ENCODE results near the gene IL17C. TPM values are rescaled to one million over a fixed set of nuclear protein-coding genes. Genes with fewer than 3 reads are reported as not detected.

Gene IL17C
- polyA plus RNA-seq, 1 of the 3 experiments (the other 2 are of a cell fraction): 0.07 TPM

DNA sequence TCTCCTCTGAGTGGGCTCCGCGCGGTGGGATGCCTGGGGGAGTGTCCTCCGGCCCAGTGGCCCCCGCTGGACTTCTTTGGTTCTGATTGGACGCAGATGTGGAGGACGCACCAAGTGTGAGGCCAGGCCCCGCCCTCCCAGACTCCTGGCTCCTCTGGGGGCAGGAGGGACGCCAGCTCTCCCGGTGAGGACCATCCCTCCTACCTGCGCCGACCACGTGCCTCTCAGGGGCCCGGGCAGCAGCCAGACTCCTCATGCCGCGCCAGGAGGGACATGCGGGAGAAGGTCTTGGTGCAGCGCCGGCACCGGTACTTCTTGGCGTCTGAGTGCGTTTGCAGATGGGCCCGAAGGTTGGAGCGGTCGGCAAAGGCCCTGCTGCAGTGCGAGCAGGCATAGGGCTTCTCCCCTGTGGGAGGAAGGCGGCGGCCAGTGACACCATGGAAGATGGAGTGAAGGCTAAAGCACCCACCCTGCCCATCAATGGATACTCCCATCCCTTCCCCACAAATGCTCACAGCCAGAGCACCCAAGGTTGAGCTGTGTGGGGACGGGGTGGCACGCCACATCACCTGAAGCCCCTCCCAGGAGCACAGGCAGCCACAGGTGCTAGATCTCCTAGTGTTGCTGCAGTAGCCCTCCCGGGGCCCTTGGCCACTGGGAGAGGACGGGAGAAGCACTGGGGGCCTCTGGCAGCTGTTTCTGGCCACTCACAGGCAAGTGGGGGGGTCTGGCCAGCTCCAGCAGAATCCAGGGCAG lies 40.0 kb downstream of the IL17C start:
- CTCF ChIA-PET: interaction anchor here (0.6 kb wide), 1 partner anchor 1089 kb away, joined by 3 read pairs; no protein-coding TSS in a partner anchor
- no peak for TF ChIP-seq RAD21 (IDR thresholded peaks at IDR 0.05; ENCODE audit: low read length)
- TF ChIP-seq SIN3A (IDR thresholded peaks at IDR 0.05; ENCODE audit: borderline replicate concordance, low read depth, low read length): no peak
- TF ChIP-seq JUND (IDR thresholded peaks at IDR 0.05): no peak
- no peak for TF ChIP-seq NFIC (IDR thresholded peaks at IDR 0.05; ENCODE audit: borderline replicate concordance)
- no peak for TF ChIP-seq FOXM1 (IDR thresholded peaks at IDR 0.05; ENCODE audit: low read depth)
- no peak for TF ChIP-seq MXI1 (IDR thresholded peaks at IDR 0.05; ENCODE audit: low read depth, low read length)
- TF ChIP-seq, protein P1, sequence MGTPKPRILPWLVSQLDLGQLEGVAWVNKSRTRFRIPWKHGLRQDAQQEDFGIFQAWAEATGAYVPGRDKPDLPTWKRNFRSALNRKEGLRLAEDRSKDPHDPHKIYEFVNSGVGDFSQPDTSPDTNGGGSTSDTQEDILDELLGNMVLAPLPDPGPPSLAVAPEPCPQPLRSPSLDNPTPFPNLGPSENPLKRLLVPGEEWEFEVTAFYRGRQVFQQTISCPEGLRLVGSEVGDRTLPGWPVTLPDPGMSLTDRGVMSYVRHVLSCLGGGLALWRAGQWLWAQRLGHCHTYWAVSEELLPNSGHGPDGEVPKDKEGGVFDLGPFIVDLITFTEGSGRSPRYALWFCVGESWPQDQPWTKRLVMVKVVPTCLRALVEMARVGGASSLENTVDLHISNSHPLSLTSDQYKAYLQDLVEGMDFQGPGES (IDR thresholded peaks at IDR 0.05; ENCODE audit: low read depth, low read length): no peak
- no peak for TF ChIP-seq CHD2 (IDR thresholded peaks at IDR 0.05; ENCODE audit: low read length, partially characterized antibody)
- no peak for TF ChIP-seq USF1 (IDR thresholded peaks at IDR 0.05; ENCODE audit: borderline replicate concordance, low read depth)
- Histone ChIP-seq H3K27me3 (ENCODE audit: insufficient read depth) (no peaks in the 10 kb centered on the region), H3K4me3 (ENCODE audit: low read depth in 2 of 2, low read length in 1 of 2) (no peak overlapping the region), H3K4me2 (no peak overlapping the region), H3K9me2 (no peaks in the 10 kb centered on the region), H3K27ac (ENCODE audit: low read depth in 2 of 2, low read length in 1 of 2) (no peak overlapping the region), H3K9ac (no peak overlapping the region), H3K9me3 (no peaks in the 10 kb centered on the region), H3K79me2 (ENCODE audit: insufficient read depth) (no peaks in the 10 kb centered on the region), H3K36me3 (replicated peaks in 1 of 2; ENCODE audit: control insufficient read depth in 1 of 2, insufficient read depth in 2 of 2, low read length in 1 of 2) (no peaks in the 10 kb centered on the region), H3K4me1 (ENCODE audit: control insufficient read depth in 1 of 2, insufficient read depth in 2 of 2, low read depth in 1 of 2, low read length in 1 of 2) (peaks cover 0 to 5% of the 10 kb centered on the region in 2 experiments; a peak in 1 of 4 replicates), H4K20me1 (ENCODE audit: insufficient read depth) (no peaks in the 10 kb centered on the region), H3F3A (replicated peaks; ENCODE audit: insufficient read depth) (no peaks in the 10 kb centered on the region), H2AFZ (ENCODE audit: low read depth) (no peak overlapping the region)
- POLR2A ChIA-PET: no interaction called here
- 49% methylated on average over 12 of the region's 32 CpGs for WGBS (ENCODE audit: low lambda C conversion rate)
- peak; percentile 61 for DNase-seq

DNA sequence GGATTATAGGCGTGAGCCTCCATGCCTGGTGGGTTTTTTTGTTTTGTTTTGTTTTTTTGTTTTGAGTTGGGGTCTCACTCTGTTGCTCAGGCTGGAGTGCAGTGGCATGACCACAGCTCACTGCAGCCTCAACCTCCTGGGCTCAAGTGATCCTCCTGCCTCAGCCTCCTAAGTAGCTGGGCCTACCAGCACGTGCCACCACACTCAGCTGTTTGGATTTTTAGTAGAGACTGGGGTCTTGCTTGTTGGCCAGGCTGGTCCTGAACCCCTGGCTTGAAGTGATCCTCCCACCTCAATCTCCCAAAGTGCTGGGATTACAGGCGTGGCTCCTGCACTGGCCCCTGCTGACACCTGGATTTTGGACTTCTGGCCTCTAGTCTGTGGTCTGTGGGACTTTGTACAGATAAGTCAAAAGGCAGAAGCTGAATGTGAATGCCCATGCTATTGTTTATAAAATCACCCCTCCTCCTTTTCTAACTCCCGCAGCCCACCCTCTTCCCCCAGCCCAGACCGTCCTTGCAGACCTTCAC lies 42.2 kb downstream of the IL17C start:
- Histone ChIP-seq H3K9me2 (no peaks in the 10 kb centered on the region), H3K36me3 (replicated peaks in 1 of 2; ENCODE audit: control insufficient read depth in 1 of 2, insufficient read depth in 2 of 2, low read length in 1 of 2) (no peaks in the 10 kb centered on the region), H3K4me1 (ENCODE audit: control insufficient read depth in 1 of 2, insufficient read depth in 2 of 2, low read depth in 1 of 2, low read length in 1 of 2) (peaks cover 0 to 7% of the 10 kb centered on the region in 2 experiments; a peak in 1 of 4 replicates), H4K20me1 (ENCODE audit: insufficient read depth) (no peaks in the 10 kb centered on the region), H3K27ac (ENCODE audit: low read depth in 2 of 2, low read length in 1 of 2) (no peak overlapping the region), H3F3A (replicated peaks; ENCODE audit: insufficient read depth) (peaks cover 5% of the 10 kb centered on the region), H3K9me3 (no peaks in the 10 kb centered on the region), H3K79me2 (ENCODE audit: insufficient read depth) (no peaks in the 10 kb centered on the region), H2AFZ (ENCODE audit: low read depth) (no peak overlapping the region), H3K9ac (no peak overlapping the region), H3K4me3 (ENCODE audit: low read depth in 2 of 2, low read length in 1 of 2) (no peak overlapping the region), H3K27me3 (ENCODE audit: insufficient read depth) (no peaks in the 10 kb centered on the region), H3K4me2 (no peak overlapping the region)
- CTCF ChIA-PET: interaction anchor here (1.8 kb wide), 1 partner anchor 27 kb away, joined by 3 read pairs; no protein-coding TSS in a partner anchor
- 88% methylated on average over 5 of the region's 5 CpGs for WGBS (ENCODE audit: low lambda C conversion rate)
- POLR2A ChIA-PET: no interaction called here
- TF ChIP-seq FOXJ3 (CRISPR knock-in tag; IDR thresholded peaks at IDR 0.05) (no peak), RFX5 (IDR thresholded peaks at IDR 0.05; ENCODE audit: low read length) (no peak), ELF1 (IDR thresholded peaks at IDR 0.05) (no peak), YY1 (IDR thresholded peaks at IDR 0.05; ENCODE audit: low read depth) (no peak), NRF1 (IDR thresholded peaks at IDR 0.05; ENCODE audit: low read depth, low read length) (no peak), RXRA (IDR thresholded peaks at IDR 0.05; ENCODE audit: borderline replicate concordance, low read depth) (no peak), TAF1 (IDR thresholded peaks at IDR 0.05; ENCODE audit: borderline replicate concordance, low read depth, low read length) (no peak), GATA2 (CRISPR knock-in tag; IDR thresholded peaks at IDR 0.05) (no peak), POLR2AphosphoS5 (IDR thresholded peaks at IDR 0.05; ENCODE audit: low read depth, low read length) (no peak)
- TF ChIP-seq, protein P2, sequence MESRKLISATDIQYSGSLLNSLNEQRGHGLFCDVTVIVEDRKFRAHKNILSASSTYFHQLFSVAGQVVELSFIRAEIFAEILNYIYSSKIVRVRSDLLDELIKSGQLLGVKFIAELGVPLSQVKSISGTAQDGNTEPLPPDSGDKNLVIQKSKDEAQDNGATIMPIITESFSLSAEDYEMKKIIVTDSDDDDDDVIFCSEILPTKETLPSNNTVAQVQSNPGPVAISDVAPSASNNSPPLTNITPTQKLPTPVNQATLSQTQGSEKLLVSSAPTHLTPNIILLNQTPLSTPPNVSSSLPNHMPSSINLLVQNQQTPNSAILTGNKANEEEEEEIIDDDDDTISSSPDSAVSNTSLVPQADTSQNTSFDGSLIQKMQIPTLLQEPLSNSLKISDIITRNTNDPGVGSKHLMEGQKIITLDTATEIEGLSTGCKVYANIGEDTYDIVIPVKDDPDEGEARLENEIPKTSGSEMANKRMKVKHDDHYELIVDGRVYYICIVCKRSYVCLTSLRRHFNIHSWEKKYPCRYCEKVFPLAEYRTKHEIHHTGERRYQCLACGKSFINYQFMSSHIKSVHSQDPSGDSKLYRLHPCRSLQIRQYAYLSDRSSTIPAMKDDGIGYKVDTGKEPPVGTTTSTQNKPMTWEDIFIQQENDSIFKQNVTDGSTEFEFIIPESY (IDR thresholded peaks at IDR 0.05; ENCODE audit: borderline replicate concordance, low read depth): no peak
- TF ChIP-seq, protein P3, sequence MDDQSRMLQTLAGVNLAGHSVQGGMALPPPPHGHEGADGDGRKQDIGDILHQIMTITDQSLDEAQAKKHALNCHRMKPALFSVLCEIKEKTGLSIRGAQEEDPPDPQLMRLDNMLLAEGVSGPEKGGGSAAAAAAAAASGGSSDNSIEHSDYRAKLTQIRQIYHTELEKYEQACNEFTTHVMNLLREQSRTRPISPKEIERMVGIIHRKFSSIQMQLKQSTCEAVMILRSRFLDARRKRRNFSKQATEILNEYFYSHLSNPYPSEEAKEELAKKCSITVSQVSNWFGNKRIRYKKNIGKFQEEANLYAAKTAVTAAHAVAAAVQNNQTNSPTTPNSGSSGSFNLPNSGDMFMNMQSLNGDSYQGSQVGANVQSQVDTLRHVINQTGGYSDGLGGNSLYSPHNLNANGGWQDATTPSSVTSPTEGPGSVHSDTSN (IDR thresholded peaks at IDR 0.05): no peak
- DNase-seq: no peak

Data from SK-N-SH (cell line).